ENCODE data around the gene MAPK6. TPM values are rescaled to one million over a fixed set of nuclear protein-coding genes. Genes with fewer than 3 reads are reported as not detected.

MAPK6 gene
- total RNA-seq, 1 experiment from 2014 or later, result 83.2 TPM

GRCh38 chr15:52037889-52038505 is 19.0 kb downstream of the MAPK6 start:
- no peaks in the 10 kb centered on the region for H3K27me3 Mint-ChIP-seq (ENCODE audit: low read depth)
- POLR2A ChIA-PET, result interaction anchor here (0.9 kb wide), 1 partner anchor 11 kb away, joined by 3 read pairs; no protein-coding TSS in a partner anchor
- peak overlapping the region; percentile 38; the same call in 1 of the 2 replicates for H3K27ac Mint-ChIP-seq
- CTCF ChIA-PET, result interaction anchor here (0.6 to 1.3 kb wide), 2 partner anchors 41 to 66 kb away, joined by 3 read pairs; no protein-coding TSS in a partner anchor
- no peak overlapping the region for H3K4me3 Mint-ChIP-seq
- peaks cover 68% of the 10 kb centered on the region for H3K4me1 Mint-ChIP-seq
- H3K9me3 Mint-ChIP-seq, result no peaks in the 10 kb centered on the region
- DNase-seq (ENCODE audit: low spot score), result no peak
- no peak for ATAC-seq
- peaks cover 12% of the 10 kb centered on the region for H3K36me3 Mint-ChIP-seq
- no peak for TF ChIP-seq CBFB (CRISPR knock-in tag; IDR thresholded peaks at IDR 0.05; ENCODE audit: low read depth)
- no peak for TF ChIP-seq CTCF (IDR thresholded peaks at IDR 0.05)
- no peak for TF ChIP-seq ZNF416 (CRISPR knock-in tag; IDR thresholded peaks at IDR 0.05)
- TF ChIP-seq ZNF512 (CRISPR knock-in tag; IDR thresholded peaks at IDR 0.05; ENCODE audit: borderline replicate concordance), result no peak
- TF ChIP-seq, protein P1, sequence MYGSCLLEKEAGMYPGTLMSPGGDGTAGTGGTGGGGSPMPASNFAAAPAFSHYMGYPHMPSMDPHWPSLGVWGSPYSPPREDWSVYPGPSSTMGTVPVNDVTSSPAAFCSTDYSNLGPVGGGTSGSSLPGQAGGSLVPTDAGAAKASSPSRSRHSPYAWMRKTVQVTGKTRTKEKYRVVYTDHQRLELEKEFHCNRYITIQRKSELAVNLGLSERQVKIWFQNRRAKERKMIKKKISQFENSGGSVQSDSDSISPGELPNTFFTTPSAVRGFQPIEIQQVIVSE (CRISPR knock-in tag; IDR thresholded peaks at IDR 0.05; ENCODE audit: borderline replicate concordance), result no peak
- no peak for TF ChIP-seq NR1H2 (CRISPR knock-in tag; IDR thresholded peaks at IDR 0.05)
- TF ChIP-seq HMGXB4 (CRISPR knock-in tag; IDR thresholded peaks at IDR 0.05), result no peak
- TF ChIP-seq IRF1 (CRISPR knock-in tag; IDR thresholded peaks at IDR 0.05), result no peak
- TF ChIP-seq, protein P2, sequence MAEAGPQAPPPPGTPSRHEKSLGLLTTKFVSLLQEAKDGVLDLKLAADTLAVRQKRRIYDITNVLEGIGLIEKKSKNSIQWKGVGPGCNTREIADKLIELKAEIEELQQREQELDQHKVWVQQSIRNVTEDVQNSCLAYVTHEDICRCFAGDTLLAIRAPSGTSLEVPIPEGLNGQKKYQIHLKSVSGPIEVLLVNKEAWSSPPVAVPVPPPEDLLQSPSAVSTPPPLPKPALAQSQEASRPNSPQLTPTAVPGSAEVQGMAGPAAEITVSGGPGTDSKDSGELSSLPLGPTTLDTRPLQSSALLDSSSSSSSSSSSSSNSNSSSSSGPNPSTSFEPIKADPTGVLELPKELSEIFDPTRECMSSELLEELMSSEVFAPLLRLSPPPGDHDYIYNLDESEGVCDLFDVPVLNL (CRISPR knock-in tag; IDR thresholded peaks at IDR 0.05; ENCODE audit: borderline replicate concordance, low read depth), result no peak
- no peak for TF ChIP-seq ZNF396 (CRISPR knock-in tag; IDR thresholded peaks at IDR 0.05; ENCODE audit: borderline replicate concordance)

DNA sequence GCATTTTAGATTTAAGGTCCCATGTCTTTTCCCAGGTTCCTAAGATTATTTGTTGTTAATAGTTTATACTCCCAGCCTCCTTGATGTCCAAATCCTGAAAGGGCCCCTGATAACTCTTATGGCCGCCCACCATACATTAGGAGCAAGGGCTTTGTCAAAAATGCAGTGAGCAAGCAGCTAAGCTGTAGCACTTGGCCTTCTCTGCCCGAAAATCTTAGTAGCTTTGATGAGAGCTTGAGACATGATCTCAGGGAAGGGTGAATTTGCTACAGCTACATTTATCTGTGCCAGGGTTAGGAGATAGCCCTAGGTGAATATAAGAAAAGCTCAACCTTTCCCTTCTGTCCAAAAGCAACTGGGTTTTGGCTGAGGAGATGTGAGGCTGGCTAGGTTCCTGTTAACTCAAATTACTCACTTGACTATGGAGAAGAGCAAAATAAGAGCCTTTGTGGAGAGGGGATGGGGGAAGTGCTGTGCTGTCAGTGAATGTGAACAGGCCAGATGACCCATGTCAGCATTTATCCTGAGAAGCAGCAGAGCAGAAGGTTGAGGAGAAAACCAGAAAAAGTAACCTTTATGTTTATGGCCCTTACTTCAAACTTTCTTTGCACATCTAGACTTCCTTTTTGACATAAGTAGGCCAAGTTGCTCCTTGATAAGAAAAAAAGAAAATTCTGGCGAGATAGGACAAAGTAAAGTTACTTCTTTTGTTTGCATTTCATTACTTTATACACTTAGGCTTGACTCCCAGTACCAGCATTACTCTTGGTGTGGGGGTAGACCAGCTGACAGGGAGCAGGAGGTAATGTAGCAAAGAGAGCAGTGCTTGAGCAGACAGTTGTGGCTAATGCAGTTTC is 21.1 kb downstream of the MAPK6 start:
- H3K36me3 Mint-ChIP-seq, result no peaks in the 10 kb centered on the region; the same call in 1 of the 2 replicates
- DNase-seq (ENCODE audit: low spot score) (no peak), ATAC-seq (peak; percentile 43)
- H3K4me1 Mint-ChIP-seq, result peaks cover 65% of the 10 kb centered on the region
- peak overlapping the region; percentile 6 for H3K27ac Mint-ChIP-seq
- H3K4me3 Mint-ChIP-seq, result no peak overlapping the region
- H3K27me3 Mint-ChIP-seq (ENCODE audit: low read depth), result no peaks in the 10 kb centered on the region
- ChIA-PET CTCF (interaction anchor here (1.1 to 1.2 kb wide), 2 partner anchors 39 to 104 kb away, joined by 3 to 5 read pairs; no protein-coding TSS in a partner anchor), POLR2A (interaction anchor here (0.7 kb wide), 1 partner anchor 17 kb away, joined by 7 read pairs; no protein-coding TSS in a partner anchor)
- H3K9me3 Mint-ChIP-seq, result no peaks in the 10 kb centered on the region
- TF ChIP-seq MXD4 (CRISPR knock-in tag; IDR thresholded peaks at IDR 0.05; ENCODE audit: borderline replicate concordance) (no peak), ZNF423 (CRISPR knock-in tag; IDR thresholded peaks at IDR 0.05) (no peak), AR (CRISPR knock-in tag; IDR thresholded peaks at IDR 0.05) (no peak), TEAD1 (CRISPR knock-in tag; IDR thresholded peaks at IDR 0.05) (no peak), ESRRA (CRISPR knock-in tag; IDR thresholded peaks at IDR 0.05; ENCODE audit: borderline replicate concordance) (no peak), OVOL2 (CRISPR knock-in tag; IDR thresholded peaks at IDR 0.05; ENCODE audit: borderline replicate concordance) (no peak)
- TF ChIP-seq, protein P3, sequence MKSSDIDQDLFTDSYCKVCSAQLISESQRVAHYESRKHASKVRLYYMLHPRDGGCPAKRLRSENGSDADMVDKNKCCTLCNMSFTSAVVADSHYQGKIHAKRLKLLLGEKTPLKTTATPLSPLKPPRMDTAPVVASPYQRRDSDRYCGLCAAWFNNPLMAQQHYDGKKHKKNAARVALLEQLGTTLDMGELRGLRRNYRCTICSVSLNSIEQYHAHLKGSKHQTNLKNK (CRISPR knock-in tag; IDR thresholded peaks at IDR 0.05), result no peak
- TF ChIP-seq, protein P4, sequence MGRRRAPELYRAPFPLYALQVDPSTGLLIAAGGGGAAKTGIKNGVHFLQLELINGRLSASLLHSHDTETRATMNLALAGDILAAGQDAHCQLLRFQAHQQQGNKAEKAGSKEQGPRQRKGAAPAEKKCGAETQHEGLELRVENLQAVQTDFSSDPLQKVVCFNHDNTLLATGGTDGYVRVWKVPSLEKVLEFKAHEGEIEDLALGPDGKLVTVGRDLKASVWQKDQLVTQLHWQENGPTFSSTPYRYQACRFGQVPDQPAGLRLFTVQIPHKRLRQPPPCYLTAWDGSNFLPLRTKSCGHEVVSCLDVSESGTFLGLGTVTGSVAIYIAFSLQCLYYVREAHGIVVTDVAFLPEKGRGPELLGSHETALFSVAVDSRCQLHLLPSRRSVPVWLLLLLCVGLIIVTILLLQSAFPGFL (CRISPR knock-in tag; IDR thresholded peaks at IDR 0.05; ENCODE audit: borderline replicate concordance), result no peak

Measured in WTC11 (cell line).